ENCODE data around the gene SIX1. TPM values are rescaled to one million over a fixed set of nuclear protein-coding genes. Genes with fewer than 3 reads are reported as not detected.

Gene SIX1
- total RNA-seq, 1 donor from 2014 or later = 0.20 TPM

GRCh38 chr14:60691383-60692113 is 42.3 kb upstream of the SIX1 start:
- FAIRE-seq (no peak), DNase-seq (ENCODE audit: low read depth) (no peak)
- Histone ChIP-seq H3K4me3 (ENCODE audit: insufficient read depth, low read depth, low read length) (no peak overlapping the region), H2AFZ (ENCODE audit: low read depth, low read length) (no peak overlapping the region), H3K79me2 (ENCODE audit: insufficient read depth, low read length) (no peaks in the 10 kb centered on the region), H3K9ac (ENCODE audit: low read length) (no peak overlapping the region), H4K20me1 (ENCODE audit: insufficient read depth, low read length) (no peaks in the 10 kb centered on the region), H3K9me3 (ENCODE audit: insufficient read depth, low read depth, low read length) (no peaks in the 10 kb centered on the region), H3K27me3 (ENCODE audit: insufficient read depth, low read length) (no peaks in the 10 kb centered on the region), H3K27ac (ENCODE audit: low read depth, low read length) (no peak overlapping the region), H3K36me3 (ENCODE audit: insufficient read depth, low read length) (no peaks in the 10 kb centered on the region), H3K4me2 (ENCODE audit: low read length) (no peak overlapping the region), H3K4me1 (ENCODE audit: insufficient read depth, low read length) (no peaks in the 10 kb centered on the region)
- H3K27ac Mint-ChIP-seq (ENCODE audit: unreplicated experiment) = no peak overlapping the region
- no peaks in the 10 kb centered on the region for H3K9me3 Mint-ChIP-seq (ENCODE audit: unreplicated experiment)
- H3K4me3 Mint-ChIP-seq (ENCODE audit: unreplicated experiment) = no peak overlapping the region
- H3K27me3 Mint-ChIP-seq (ENCODE audit: low read depth, unreplicated experiment) = no peaks in the 10 kb centered on the region
- no peaks in the 10 kb centered on the region for H3K4me1 Mint-ChIP-seq (ENCODE audit: low read depth, unreplicated experiment)
- TF ChIP-seq, protein P1, sequence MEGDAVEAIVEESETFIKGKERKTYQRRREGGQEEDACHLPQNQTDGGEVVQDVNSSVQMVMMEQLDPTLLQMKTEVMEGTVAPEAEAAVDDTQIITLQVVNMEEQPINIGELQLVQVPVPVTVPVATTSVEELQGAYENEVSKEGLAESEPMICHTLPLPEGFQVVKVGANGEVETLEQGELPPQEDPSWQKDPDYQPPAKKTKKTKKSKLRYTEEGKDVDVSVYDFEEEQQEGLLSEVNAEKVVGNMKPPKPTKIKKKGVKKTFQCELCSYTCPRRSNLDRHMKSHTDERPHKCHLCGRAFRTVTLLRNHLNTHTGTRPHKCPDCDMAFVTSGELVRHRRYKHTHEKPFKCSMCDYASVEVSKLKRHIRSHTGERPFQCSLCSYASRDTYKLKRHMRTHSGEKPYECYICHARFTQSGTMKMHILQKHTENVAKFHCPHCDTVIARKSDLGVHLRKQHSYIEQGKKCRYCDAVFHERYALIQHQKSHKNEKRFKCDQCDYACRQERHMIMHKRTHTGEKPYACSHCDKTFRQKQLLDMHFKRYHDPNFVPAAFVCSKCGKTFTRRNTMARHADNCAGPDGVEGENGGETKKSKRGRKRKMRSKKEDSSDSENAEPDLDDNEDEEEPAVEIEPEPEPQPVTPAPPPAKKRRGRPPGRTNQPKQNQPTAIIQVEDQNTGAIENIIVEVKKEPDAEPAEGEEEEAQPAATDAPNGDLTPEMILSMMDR (IDR thresholded peaks at IDR 0.05; ENCODE audit: insufficient read depth, low read depth, low read length) = no peak
- no peak for TF ChIP-seq EZH2 (IDR thresholded peaks at IDR 0.05; ENCODE audit: insufficient read depth, low read length)
- H3K36me3 Mint-ChIP-seq (ENCODE audit: low read depth, unreplicated experiment) = no peaks in the 10 kb centered on the region

DNA sequence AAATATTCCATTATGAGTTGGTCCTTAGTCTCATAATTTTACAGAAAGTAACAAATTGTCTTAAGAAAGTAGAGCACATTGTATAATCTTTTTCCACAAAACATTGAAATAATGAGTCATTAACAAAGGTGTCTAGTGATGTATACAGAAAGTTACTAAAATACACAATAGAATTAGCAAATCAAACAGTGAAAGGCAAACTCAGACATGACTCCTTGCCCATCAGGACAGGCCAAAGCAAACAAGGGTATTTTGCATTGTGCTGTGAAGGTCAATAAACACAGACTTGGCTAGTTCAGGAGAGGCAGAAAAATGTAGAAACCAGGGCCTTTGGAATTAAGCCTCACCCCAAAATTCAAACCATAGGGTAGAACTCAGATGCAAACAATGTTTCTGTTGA is 37.6 kb upstream of the SIX1 start:
- Histone ChIP-seq H3K4me2 (ENCODE audit: low read length) (no peak overlapping the region), H2AFZ (ENCODE audit: low read depth, low read length) (no peak overlapping the region)
- no peaks in the 10 kb centered on the region for H3K4me1 Mint-ChIP-seq (ENCODE audit: low read depth, unreplicated experiment)

DNA sequence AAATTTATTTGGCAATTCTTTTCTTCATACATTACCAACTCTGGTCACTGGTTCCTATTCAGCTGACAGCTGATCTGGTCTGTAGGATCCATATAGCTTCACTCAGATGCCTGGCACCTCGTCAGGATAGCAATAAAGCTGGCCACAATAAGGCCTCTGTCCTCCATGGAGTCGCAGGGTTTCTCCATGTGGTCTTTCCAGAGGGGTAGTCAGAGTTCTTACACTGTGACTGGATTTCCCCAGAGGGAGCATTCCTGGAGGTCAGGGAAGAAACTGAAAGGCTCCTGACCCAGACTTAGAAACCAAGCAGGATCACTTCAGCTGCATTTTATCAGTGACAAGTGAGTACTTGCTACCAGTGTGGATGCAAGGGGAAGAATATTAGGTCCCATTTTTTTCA is 34.9 kb upstream of the SIX1 start:
- Histone ChIP-seq H3K9ac (ENCODE audit: low read length) (no peak overlapping the region), H3K79me2 (ENCODE audit: insufficient read depth, low read length) (no peaks in the 10 kb centered on the region), H3K36me3 (ENCODE audit: insufficient read depth, low read length) (no peaks in the 10 kb centered on the region), H3K9me3 (ENCODE audit: insufficient read depth, low read depth, low read length) (no peaks in the 10 kb centered on the region), H3K27ac (ENCODE audit: low read depth, low read length) (no peak overlapping the region), H2AFZ (ENCODE audit: low read depth, low read length) (no peak overlapping the region), H4K20me1 (ENCODE audit: insufficient read depth, low read length) (no peaks in the 10 kb centered on the region), H3K4me1 (ENCODE audit: insufficient read depth, low read length) (no peaks in the 10 kb centered on the region), H3K27me3 (ENCODE audit: insufficient read depth, low read length) (no peaks in the 10 kb centered on the region), H3K4me3 (ENCODE audit: insufficient read depth, low read depth, low read length) (no peak overlapping the region), H3K4me2 (ENCODE audit: low read length) (no peak overlapping the region)
- TF ChIP-seq EZH2 (IDR thresholded peaks at IDR 0.05; ENCODE audit: insufficient read depth, low read length) = no peak
- TF ChIP-seq, protein P1 (IDR thresholded peaks at IDR 0.05; ENCODE audit: insufficient read depth, low read depth, low read length) = no peak
- no peak for FAIRE-seq
- no peak for DNase-seq (ENCODE audit: low read depth)
- Mint-ChIP-seq H3K27me3 (ENCODE audit: low read depth, unreplicated experiment) (no peaks in the 10 kb centered on the region), H3K4me1 (ENCODE audit: low read depth, unreplicated experiment) (no peaks in the 10 kb centered on the region), H3K36me3 (ENCODE audit: low read depth, unreplicated experiment) (no peaks in the 10 kb centered on the region), H3K27ac (ENCODE audit: unreplicated experiment) (no peak overlapping the region), H3K9me3 (ENCODE audit: unreplicated experiment) (no peaks in the 10 kb centered on the region), H3K4me3 (ENCODE audit: unreplicated experiment) (no peak overlapping the region)

More for the DNA sequence above, 37.6 kb upstream of the SIX1 start:
- Mint-ChIP-seq H3K27ac (ENCODE audit: unreplicated experiment) (no peak overlapping the region), H3K4me3 (ENCODE audit: unreplicated experiment) (no peak overlapping the region), H3K36me3 (ENCODE audit: low read depth, unreplicated experiment) (no peaks in the 10 kb centered on the region), H3K9me3 (ENCODE audit: unreplicated experiment) (no peaks in the 10 kb centered on the region), H3K27me3 (ENCODE audit: low read depth, unreplicated experiment) (no peaks in the 10 kb centered on the region)
- Histone ChIP-seq H3K27ac (ENCODE audit: low read depth, low read length) (no peak overlapping the region), H3K4me3 (ENCODE audit: insufficient read depth, low read depth, low read length) (no peak overlapping the region), H3K79me2 (ENCODE audit: insufficient read depth, low read length) (no peaks in the 10 kb centered on the region), H3K9me3 (ENCODE audit: insufficient read depth, low read depth, low read length) (no peaks in the 10 kb centered on the region), H3K27me3 (ENCODE audit: insufficient read depth, low read length) (no peaks in the 10 kb centered on the region), H4K20me1 (ENCODE audit: insufficient read depth, low read length) (no peaks in the 10 kb centered on the region), H3K4me1 (ENCODE audit: insufficient read depth, low read length) (no peaks in the 10 kb centered on the region), H3K9ac (ENCODE audit: low read length) (no peak overlapping the region), H3K36me3 (ENCODE audit: insufficient read depth, low read length) (no peaks in the 10 kb centered on the region)
- no peak for TF ChIP-seq EZH2 (IDR thresholded peaks at IDR 0.05; ENCODE audit: insufficient read depth, low read length)
- DNase-seq (ENCODE audit: low read depth) (no peak), FAIRE-seq (no peak)

Data from astrocyte (in vitro differentiated cells and primary cell).